Endodermal cell (in vitro differentiated cells): ENCODE data around the gene CCDC57. TPM values are rescaled to one million over a fixed set of nuclear protein-coding genes. Genes with fewer than 3 reads are reported as not detected.

ENCODE experiments used
- DNase-seq: peaks from one replicate; pipeline ENCODE4 v3.0.0-alpha.2; 2017
- H3K27ac ChIP-seq: 2 replicates; pipeline ENCODE4 v1.5.1; 2013; ENCODE audit warnings: mild to moderate bottlenecking, low read depth, low read length, moderate library complexity
- H3K27me3 ChIP-seq: 2 replicates; pipeline ENCODE4 v1.6.1; 2013; ENCODE audit warnings: mild to moderate bottlenecking, low read length, moderate library complexity; ENCODE audit not compliant: insufficient read depth, control insufficient read depth, poor library complexity, severe bottlenecking
- H3K36me3 ChIP-seq: 2 replicates; pipeline ENCODE4 v1.7.0; 2013; ENCODE audit warnings: mild to moderate bottlenecking, low read length, moderate library complexity; ENCODE audit not compliant: control insufficient read depth, insufficient read depth
- H3K4me1 ChIP-seq: one replicate; pipeline ENCODE4 v1.7.0; 2013; ENCODE audit warnings: low read length; ENCODE audit not compliant: control insufficient read depth, insufficient read depth
- H3K4me3 ChIP-seq: 2 replicates; pipeline ENCODE4 v1.5.1; 2013; ENCODE audit warnings: mild to moderate bottlenecking, low read length, moderate library complexity
- H3K9ac ChIP-seq: 2 replicates; pipeline ENCODE4 v1.6.1; 2013; ENCODE audit warnings: mild to moderate bottlenecking, low read length, moderate library complexity; ENCODE audit not compliant: poor library complexity, severe bottlenecking; ENCODE audit errors: extremely low read depth
- H3K9me3 ChIP-seq: 2 replicates; pipeline ENCODE4 v1.6.1; 2013; ENCODE audit warnings: mild to moderate bottlenecking, low read length, moderate library complexity; ENCODE audit not compliant: control insufficient read depth
- H3K27ac Mint-ChIP-seq: 2 replicates; pipeline ENCODE4 v1.8.0; 2020; ENCODE audit warnings: mixed read lengths
- H3K27me3 Mint-ChIP-seq: 2 replicates; pipeline ENCODE4 v1.8.0; 2021; ENCODE audit warnings: mild to moderate bottlenecking, mixed read lengths; ENCODE audit not compliant: insufficient read depth
- H3K36me3 Mint-ChIP-seq: 2 replicates; pipeline ENCODE4 v1.8.0; 2020; ENCODE audit warnings: low read depth, mixed read lengths
- H3K4me1 Mint-ChIP-seq: 2 replicates; pipeline ENCODE4 v1.8.0; 2020; ENCODE audit warnings: mixed read lengths
- H3K4me3 Mint-ChIP-seq: 2 replicates; pipeline ENCODE4 v1.8.0; 2020; ENCODE audit warnings: mild to moderate bottlenecking, moderate library complexity, mixed read lengths
- H3K9me3 Mint-ChIP-seq: 2 replicates; pipeline ENCODE4 v1.8.0; 2020; ENCODE audit warnings: mild to moderate bottlenecking, mixed read lengths
- WGBS, 2 experiments: methylation state at CpG; one replicate each; pipeline versions ENCODE4 v1.1.5 to v1.1.7; 2013; ENCODE audit warnings: missing lambda C conversion rate in 2 of 2, mixed read lengths in 1 of 2; ENCODE audit not compliant: insufficient coverage in 1 of 2, insufficient read length in 1 of 2; 5-methylcytosine and 5-hydroxymethylcytosine counted together
- total RNA-seq, 2 donors: library from RNA; stranded (reverse); fragmentation: NEBNext Ultra II Directional in 1 of 2; extraction: Animal tissue kit (Norgen Biotek cat#: 25700) in 1 of 2; gene quantifications; 2 replicates in 1 of 2; 3 replicates in 1 of 2; pipeline ENCODE4 v1.2.1, GENCODE V29; 2021
- TF ChIP-seq, protein P1 (sequence below): fragments of 200-600 bp; sonication (generic); conservative IDR thresholded peaks from 2 replicates; pipeline ENCODE4 v1.5.0; 2021; ENCODE audit warnings: antibody characterized with exemption, mild to moderate bottlenecking

CCDC57 gene
- total RNA-seq, 2 donors from 2014 or later = 61.8 to 82.8 TPM

DNA sequence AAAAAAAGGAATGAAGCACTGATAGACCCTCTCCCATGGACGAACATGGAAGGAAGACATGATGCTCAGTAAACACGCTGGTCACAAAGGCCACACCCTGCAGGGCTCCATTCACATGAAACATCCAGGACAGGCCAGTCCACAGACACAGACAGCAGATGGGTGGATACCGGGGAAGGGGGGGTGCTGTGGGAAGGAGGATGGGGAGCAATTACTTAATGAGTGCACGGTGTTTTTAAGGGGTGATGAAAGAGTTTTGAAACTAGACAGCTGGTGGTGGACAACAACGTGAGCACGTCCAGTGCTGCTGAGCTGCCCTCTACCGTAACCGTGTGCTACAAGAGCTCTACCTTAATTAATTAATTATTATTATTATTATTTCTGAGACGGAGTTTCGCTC lies 10.2 kb upstream of the CCDC57 start:
- Mint-ChIP-seq H3K4me1 (no peaks in the 10 kb centered on the region), H3K27me3 (peaks cover 30% of the 10 kb centered on the region), H3K27ac (no peak overlapping the region), H3K9me3 (peaks cover 3% of the 10 kb centered on the region), H3K4me3 (no peak overlapping the region), H3K36me3 (no peaks in the 10 kb centered on the region)
- WGBS, 2 experiments = 87 to 100% methylated on average over 3 to 6 of the region's 10 CpGs
- TF ChIP-seq, protein P1, sequence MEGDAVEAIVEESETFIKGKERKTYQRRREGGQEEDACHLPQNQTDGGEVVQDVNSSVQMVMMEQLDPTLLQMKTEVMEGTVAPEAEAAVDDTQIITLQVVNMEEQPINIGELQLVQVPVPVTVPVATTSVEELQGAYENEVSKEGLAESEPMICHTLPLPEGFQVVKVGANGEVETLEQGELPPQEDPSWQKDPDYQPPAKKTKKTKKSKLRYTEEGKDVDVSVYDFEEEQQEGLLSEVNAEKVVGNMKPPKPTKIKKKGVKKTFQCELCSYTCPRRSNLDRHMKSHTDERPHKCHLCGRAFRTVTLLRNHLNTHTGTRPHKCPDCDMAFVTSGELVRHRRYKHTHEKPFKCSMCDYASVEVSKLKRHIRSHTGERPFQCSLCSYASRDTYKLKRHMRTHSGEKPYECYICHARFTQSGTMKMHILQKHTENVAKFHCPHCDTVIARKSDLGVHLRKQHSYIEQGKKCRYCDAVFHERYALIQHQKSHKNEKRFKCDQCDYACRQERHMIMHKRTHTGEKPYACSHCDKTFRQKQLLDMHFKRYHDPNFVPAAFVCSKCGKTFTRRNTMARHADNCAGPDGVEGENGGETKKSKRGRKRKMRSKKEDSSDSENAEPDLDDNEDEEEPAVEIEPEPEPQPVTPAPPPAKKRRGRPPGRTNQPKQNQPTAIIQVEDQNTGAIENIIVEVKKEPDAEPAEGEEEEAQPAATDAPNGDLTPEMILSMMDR = no peak
- no peaks in the 10 kb centered on the region for H3K36me3 ChIP-seq
- peaks cover 4% of the 10 kb centered on the region for H3K27me3 ChIP-seq
- H3K4me3 ChIP-seq = no peak overlapping the region
- no peak overlapping the region for H3K9ac ChIP-seq
- no peaks in the 10 kb centered on the region for H3K4me1 ChIP-seq
- H3K9me3 ChIP-seq = no peaks in the 10 kb centered on the region
- no peak overlapping the region for H3K27ac ChIP-seq
- DNase-seq = peak; percentile 35

DNA sequence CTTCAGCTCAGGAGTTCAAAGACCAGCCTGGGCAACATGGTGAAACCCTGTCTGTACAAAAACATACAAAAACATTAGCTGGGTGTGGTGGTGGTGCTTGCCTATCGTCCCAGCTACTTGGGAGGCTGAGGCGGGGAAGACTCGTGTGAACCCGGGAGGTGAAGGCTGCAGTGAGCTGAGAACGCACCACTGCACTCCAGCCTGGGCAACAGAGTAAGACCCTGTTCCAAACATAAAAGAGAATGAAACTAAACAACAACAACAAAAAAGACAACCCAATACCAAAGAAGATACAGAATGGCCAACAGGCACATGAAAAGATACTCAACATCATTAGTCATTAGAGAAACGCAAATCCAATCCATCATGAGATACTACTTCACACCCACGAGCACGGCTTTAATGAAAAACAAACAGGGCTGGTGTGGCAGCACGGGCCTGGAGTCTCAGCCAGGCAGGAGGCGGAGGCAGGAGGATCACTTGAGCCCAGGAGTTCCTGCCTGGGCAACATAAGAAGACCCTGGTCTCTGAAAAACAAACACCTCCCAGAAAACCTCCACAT lies 8.8 kb upstream of the CCDC57 start:
- Histone ChIP-seq H3K36me3 (no peaks in the 10 kb centered on the region), H3K27me3 (no peaks in the 10 kb centered on the region), H3K4me3 (no peak overlapping the region), H3K27ac (no peak overlapping the region), H3K4me1 (no peaks in the 10 kb centered on the region), H3K9me3 (no peaks in the 10 kb centered on the region), H3K9ac (no peak overlapping the region)
- no peaks in the 10 kb centered on the region for H3K4me1 Mint-ChIP-seq
- no peaks in the 10 kb centered on the region for H3K36me3 Mint-ChIP-seq
- TF ChIP-seq, protein P1 = no peak
- 63 to 88% methylated on average over 4 to 10 of the region's 10 CpGs for WGBS, 2 experiments
- no peak overlapping the region for H3K4me3 Mint-ChIP-seq
- H3K27me3 Mint-ChIP-seq = peaks cover 24% of the 10 kb centered on the region
- peak; percentile 55 for DNase-seq
- H3K9me3 Mint-ChIP-seq = peaks cover 3% of the 10 kb centered on the region
- no peak overlapping the region for H3K27ac Mint-ChIP-seq

DNA sequence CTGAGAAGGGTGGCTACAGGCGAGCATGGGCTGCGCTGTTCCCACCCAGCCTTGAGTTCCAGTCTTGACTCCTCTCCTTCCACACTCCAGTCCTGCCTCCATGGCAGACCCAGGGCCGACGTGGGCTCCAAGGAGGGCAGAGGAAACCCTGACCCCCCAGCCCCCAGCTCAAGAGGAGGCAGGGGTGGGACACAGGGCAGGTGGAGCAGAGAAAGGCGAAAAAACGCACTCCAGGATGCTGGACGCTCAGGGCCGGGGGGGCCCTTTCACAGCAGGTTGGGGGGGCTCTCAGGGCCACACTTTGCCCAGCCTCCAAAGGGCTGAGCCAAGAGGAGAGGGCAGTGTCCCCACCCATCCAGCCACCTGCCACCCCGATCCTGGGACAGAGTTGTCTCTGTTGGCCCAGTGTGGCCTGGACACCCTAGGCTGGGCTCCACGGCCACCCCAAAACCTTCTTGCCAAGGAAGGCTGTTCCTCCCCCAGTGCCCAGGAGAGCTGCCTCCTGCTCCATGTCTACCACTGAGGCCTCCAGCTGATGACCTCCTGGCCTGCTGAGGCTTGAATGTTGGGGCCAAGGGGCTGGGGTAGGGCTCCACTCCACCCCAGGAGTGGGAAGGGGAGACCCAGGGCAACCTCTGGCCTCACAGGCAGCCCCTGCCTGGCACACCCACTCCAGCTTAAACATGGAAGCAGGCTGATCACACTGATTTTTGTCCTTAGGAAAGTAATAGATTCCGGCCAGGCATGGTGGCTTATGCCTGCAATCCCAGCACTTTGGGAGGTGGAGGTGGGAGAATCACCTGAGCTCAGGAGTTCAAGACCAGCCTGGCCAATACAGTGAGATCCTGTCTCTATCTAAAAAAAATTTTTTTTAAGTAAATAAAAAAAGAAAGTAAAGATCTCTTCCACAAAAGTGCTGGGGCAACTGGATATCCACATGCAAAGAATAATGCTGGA lies 7.4 kb upstream of the CCDC57 start:
- Mint-ChIP-seq H3K36me3 (no peaks in the 10 kb centered on the region), H3K27ac (no peak overlapping the region), H3K27me3 (peaks cover 25% of the 10 kb centered on the region), H3K4me1 (no peaks in the 10 kb centered on the region), H3K4me3 (no peak overlapping the region), H3K9me3 (peaks cover 3% of the 10 kb centered on the region)
- Histone ChIP-seq H3K27me3 (no peaks in the 10 kb centered on the region), H3K36me3 (no peaks in the 10 kb centered on the region), H3K27ac (no peak overlapping the region), H3K4me1 (no peaks in the 10 kb centered on the region), H3K9ac (no peak overlapping the region), H3K4me3 (no peak overlapping the region), H3K9me3 (no peaks in the 10 kb centered on the region)
- TF ChIP-seq, protein P1 = no peak
- WGBS, 2 experiments = 85 to 93% methylated on average over 4 to 11 of the region's 11 CpGs
- DNase-seq = peak; percentile 40
